ENCODE measurements around the gene TOGARAM1.

TOGARAM1 gene, protein sequence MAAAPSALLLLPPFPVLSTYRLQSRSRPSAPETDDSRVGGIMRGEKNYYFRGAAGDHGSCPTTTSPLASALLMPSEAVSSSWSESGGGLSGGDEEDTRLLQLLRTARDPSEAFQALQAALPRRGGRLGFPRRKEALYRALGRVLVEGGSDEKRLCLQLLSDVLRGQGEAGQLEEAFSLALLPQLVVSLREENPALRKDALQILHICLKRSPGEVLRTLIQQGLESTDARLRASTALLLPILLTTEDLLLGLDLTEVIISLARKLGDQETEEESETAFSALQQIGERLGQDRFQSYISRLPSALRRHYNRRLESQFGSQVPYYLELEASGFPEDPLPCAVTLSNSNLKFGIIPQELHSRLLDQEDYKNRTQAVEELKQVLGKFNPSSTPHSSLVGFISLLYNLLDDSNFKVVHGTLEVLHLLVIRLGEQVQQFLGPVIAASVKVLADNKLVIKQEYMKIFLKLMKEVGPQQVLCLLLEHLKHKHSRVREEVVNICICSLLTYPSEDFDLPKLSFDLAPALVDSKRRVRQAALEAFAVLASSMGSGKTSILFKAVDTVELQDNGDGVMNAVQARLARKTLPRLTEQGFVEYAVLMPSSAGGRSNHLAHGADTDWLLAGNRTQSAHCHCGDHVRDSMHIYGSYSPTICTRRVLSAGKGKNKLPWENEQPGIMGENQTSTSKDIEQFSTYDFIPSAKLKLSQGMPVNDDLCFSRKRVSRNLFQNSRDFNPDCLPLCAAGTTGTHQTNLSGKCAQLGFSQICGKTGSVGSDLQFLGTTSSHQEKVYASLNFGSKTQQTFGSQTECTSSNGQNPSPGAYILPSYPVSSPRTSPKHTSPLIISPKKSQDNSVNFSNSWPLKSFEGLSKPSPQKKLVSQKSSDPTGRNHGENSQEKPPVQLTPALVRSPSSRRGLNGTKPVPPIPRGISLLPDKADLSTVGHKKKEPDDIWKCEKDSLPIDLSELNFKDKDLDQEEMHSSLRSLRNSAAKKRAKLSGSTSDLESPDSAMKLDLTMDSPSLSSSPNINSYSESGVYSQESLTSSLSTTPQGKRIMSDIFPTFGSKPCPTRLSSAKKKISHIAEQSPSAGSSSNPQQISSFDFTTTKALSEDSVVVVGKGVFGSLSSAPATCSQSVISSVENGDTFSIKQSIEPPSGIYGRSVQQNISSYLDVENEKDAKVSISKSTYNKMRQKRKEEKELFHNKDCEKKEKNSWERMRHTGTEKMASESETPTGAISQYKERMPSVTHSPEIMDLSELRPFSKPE (N-terminal part only)
- total RNA-seq = 38.9 to 44.3 (median 44.1) reads per million in 3 donors

DNA sequence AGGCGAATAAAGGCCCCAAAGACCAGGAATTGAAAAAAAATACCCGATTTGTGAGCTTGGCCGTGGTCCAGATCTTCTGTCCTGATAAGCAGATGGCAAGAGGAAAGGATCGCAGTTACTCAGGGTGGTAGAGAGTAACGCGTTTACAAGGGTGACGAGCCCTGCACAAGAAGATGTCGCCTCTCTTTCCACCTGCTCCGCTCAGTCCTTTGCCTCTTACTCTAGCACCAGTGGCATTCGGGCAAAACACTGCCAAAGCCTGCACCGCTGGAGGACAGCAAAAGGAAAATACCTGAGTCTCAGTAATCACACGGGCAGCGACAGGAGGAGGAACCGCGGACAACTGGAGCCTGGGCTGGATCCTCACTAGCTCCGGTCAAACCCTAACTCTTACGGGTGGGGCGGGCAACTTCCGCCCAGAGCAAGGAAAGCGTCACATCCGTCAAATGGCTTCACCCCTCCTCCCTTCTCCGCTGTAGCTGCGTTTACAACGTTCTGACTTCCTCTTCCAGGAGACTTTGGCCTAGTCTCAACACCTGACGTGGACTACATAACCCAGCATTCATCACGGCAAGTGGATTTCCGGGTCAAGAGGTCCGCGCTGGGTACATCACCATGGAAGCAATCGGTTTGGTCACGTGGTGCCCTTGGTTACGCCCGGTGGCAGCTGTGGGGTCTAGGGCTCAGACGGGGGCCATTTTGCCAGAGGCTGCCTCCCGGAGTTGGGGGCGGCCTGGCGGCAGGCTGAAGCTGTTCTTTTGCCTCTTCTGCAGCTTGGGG lies at the start of gene TOGARAM1, which contains the start of gene KLHL28:
Gene TOGARAM1, plus strand, starts transcription at position 637 of the 780 bp plus-strand sequence. CDS start 232 bp downstream, outside the sequence.
Gene KLHL28, minus strand, starts transcription at position 394 of the 780 bp plus-strand sequence. CDS start 16,019 bp downstream, outside the sequence.
- Histone ChIP-seq H3K4me1 (ENCODE audit: control insufficient read depth, insufficient read depth, low read length, poor library complexity, severe bottlenecking) (peaks cover 8% of the 10 kb centered on the region), H3K27ac (ENCODE audit: insufficient read depth, low read length, poor library complexity, severe bottlenecking) (peak within 1 kb of the TSS; percentile 86), H3K27me3 (replicated peaks; ENCODE audit: control insufficient read depth, insufficient read depth, low read length, poor library complexity, severe bottlenecking) (no peaks in the 10 kb centered on the region), H3K9me3 (ENCODE audit: control insufficient read depth, low read length) (no peaks in the 10 kb centered on the region), H3K36me3 (ENCODE audit: control insufficient read depth, insufficient read depth, low read length) (no peaks in the 10 kb centered on the region), H3K4me3 (ENCODE audit: insufficient read depth, low read depth, low read length, poor library complexity, severe bottlenecking) (peak within 1 kb of the TSS; percentile 59)
- DNase-seq = peak; percentile 91 to 97 (median 97)

GRCh38 chr14:44914849-44915248 lies 47.1 kb upstream of the TOGARAM1 start:
- no peak for DNase-seq
- Histone ChIP-seq H3K4me3 (ENCODE audit: insufficient read depth, low read depth, low read length, poor library complexity, severe bottlenecking) (no peak overlapping the region), H3K9me3 (ENCODE audit: control insufficient read depth, low read length) (no peaks in the 10 kb centered on the region), H3K27me3 (replicated peaks; ENCODE audit: control insufficient read depth, insufficient read depth, low read length, poor library complexity, severe bottlenecking) (peaks cover 18% of the 10 kb centered on the region), H3K4me1 (ENCODE audit: control insufficient read depth, insufficient read depth, low read length, poor library complexity, severe bottlenecking) (no peaks in the 10 kb centered on the region), H3K36me3 (ENCODE audit: control insufficient read depth, insufficient read depth, low read length) (no peaks in the 10 kb centered on the region), H3K27ac (ENCODE audit: insufficient read depth, low read length, poor library complexity, severe bottlenecking) (no peak overlapping the region)

DNA sequence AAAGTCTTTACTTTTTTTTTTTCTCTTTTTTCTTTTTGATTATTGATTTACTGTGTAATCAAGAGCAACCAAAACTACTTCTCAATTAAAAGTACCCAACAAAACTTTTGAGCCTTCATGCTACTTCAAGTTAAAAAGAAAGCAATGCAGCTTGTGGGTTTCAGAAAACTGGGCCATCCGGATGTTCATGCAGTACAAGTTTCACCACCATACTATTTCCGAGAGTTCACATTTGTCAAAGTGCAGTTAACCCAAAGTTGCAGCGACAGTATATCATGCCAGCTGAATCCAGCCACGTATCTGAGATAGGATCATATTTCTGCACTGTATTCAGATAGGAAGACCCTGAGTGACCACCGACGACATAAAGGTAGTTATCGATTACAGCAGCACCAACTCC lies 33.2 kb upstream of the TOGARAM1 start:
- no peak for DNase-seq
- H3K27ac ChIP-seq (ENCODE audit: insufficient read depth, low read length, poor library complexity, severe bottlenecking) = no peak overlapping the region
- no peaks in the 10 kb centered on the region for H3K36me3 ChIP-seq (ENCODE audit: control insufficient read depth, insufficient read depth, low read length)
- H3K9me3 ChIP-seq (ENCODE audit: control insufficient read depth, low read length) = no peaks in the 10 kb centered on the region
- no peaks in the 10 kb centered on the region for H3K4me1 ChIP-seq (ENCODE audit: control insufficient read depth, insufficient read depth, low read length, poor library complexity, severe bottlenecking)
- H3K4me3 ChIP-seq (ENCODE audit: insufficient read depth, low read depth, low read length, poor library complexity, severe bottlenecking) = no peak overlapping the region
- no peaks in the 10 kb centered on the region for H3K27me3 ChIP-seq (replicated peaks; ENCODE audit: control insufficient read depth, insufficient read depth, low read length, poor library complexity, severe bottlenecking)

DNA sequence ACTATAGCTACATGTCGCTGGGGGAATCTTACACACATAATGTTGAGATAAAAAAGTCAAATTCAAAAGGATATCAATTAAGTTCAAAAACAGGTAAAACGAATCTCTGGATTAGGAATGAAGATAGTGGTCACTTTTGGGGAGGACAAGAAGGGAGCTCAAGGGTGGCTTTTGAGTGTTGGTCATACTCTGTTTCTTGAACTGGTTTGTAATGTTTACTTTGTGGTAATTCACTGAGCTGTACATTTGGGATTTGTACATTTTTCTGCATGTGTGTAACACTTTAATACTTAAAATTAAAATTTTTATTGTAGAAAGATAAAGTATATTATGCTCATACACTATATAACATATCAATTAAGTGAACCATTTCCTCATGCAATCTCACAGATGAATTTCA lies 26.8 kb upstream of the TOGARAM1 start:
- Histone ChIP-seq H3K9me3 (ENCODE audit: control insufficient read depth, low read length) (no peaks in the 10 kb centered on the region), H3K36me3 (ENCODE audit: control insufficient read depth, insufficient read depth, low read length) (peaks cover 8% of the 10 kb centered on the region), H3K4me1 (ENCODE audit: control insufficient read depth, insufficient read depth, low read length, poor library complexity, severe bottlenecking) (no peaks in the 10 kb centered on the region), H3K27me3 (replicated peaks; ENCODE audit: control insufficient read depth, insufficient read depth, low read length, poor library complexity, severe bottlenecking) (no peaks in the 10 kb centered on the region), H3K4me3 (ENCODE audit: insufficient read depth, low read depth, low read length, poor library complexity, severe bottlenecking) (no peak overlapping the region), H3K27ac (ENCODE audit: insufficient read depth, low read length, poor library complexity, severe bottlenecking) (no peak overlapping the region)
- DNase-seq = no peak

DNA sequence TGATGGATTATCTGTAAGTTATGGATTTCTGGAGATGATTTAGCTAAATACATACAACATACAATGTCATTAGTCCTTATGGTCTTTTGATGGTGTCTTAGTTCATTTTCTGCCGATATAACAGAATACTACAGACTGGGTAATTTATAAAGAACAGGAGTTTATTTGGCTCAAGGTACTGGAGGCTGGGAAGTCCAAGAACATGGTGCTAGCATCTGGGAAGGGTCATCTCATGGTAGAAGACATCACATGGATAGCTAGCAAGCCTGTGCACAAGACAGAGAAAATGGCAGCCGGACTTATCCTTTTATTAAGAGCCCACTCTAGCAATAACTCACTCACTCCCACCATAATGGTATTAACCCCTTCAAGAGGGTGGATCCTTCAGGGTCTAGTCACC lies 24.4 kb upstream of the TOGARAM1 start:
- no peaks in the 10 kb centered on the region for H3K27me3 ChIP-seq (replicated peaks; ENCODE audit: control insufficient read depth, insufficient read depth, low read length, poor library complexity, severe bottlenecking)
- H3K36me3 ChIP-seq (ENCODE audit: control insufficient read depth, insufficient read depth, low read length) = peaks cover 8% of the 10 kb centered on the region
- H3K9me3 ChIP-seq (ENCODE audit: control insufficient read depth, low read length) = no peaks in the 10 kb centered on the region
- H3K27ac ChIP-seq (ENCODE audit: insufficient read depth, low read length, poor library complexity, severe bottlenecking) = no peak overlapping the region
- H3K4me3 ChIP-seq (ENCODE audit: insufficient read depth, low read depth, low read length, poor library complexity, severe bottlenecking) = no peak overlapping the region
- H3K4me1 ChIP-seq (ENCODE audit: control insufficient read depth, insufficient read depth, low read length, poor library complexity, severe bottlenecking) = no peaks in the 10 kb centered on the region
- DNase-seq = no peak

DNA sequence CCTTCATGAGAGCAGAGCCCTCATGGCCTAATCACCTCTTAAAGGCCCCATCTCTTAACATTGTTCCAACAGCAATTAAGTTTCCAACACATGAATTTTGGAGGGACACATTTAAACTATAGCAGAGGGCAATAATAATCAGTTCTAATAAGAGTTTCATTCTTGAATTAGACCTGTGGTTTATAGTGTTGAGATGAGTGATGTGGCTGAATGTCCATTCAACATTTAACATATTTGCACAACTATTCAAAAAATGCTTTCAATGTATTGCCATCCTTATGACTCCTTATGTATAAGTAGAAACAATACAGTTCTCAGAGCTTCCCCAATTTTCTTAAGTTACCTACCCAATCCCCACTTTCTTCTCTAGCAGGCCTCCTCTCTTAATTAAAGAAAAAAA lies 21.8 kb upstream of the TOGARAM1 start:
- no peak for DNase-seq
- Histone ChIP-seq H3K9me3 (ENCODE audit: control insufficient read depth, low read length) (no peaks in the 10 kb centered on the region), H3K27me3 (replicated peaks; ENCODE audit: control insufficient read depth, insufficient read depth, low read length, poor library complexity, severe bottlenecking) (no peaks in the 10 kb centered on the region), H3K36me3 (ENCODE audit: control insufficient read depth, insufficient read depth, low read length) (peaks cover 8% of the 10 kb centered on the region), H3K4me1 (ENCODE audit: control insufficient read depth, insufficient read depth, low read length, poor library complexity, severe bottlenecking) (no peaks in the 10 kb centered on the region), H3K27ac (ENCODE audit: insufficient read depth, low read length, poor library complexity, severe bottlenecking) (no peak overlapping the region), H3K4me3 (ENCODE audit: insufficient read depth, low read depth, low read length, poor library complexity, severe bottlenecking) (no peak overlapping the region)

DNA sequence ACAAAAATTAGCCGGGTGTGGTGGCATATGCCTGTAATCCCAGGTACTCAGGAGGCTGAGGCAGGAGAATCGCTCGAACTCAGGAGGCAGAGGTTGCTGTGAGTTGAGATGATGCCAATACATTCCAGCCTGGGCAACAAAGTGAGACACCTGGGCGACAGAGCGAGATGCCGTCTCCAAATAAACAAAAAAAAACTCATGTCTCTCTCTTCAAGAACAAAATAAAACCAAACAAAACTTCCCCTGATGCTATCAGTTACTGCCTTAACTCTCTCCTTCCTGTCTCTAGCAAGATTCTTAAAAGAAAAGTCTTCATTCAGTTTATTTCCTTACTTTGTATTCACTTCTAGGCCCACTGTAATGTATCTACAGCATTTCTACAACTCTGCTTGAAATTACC lies 21.0 kb upstream of the TOGARAM1 start:
- no peak for DNase-seq

DNA sequence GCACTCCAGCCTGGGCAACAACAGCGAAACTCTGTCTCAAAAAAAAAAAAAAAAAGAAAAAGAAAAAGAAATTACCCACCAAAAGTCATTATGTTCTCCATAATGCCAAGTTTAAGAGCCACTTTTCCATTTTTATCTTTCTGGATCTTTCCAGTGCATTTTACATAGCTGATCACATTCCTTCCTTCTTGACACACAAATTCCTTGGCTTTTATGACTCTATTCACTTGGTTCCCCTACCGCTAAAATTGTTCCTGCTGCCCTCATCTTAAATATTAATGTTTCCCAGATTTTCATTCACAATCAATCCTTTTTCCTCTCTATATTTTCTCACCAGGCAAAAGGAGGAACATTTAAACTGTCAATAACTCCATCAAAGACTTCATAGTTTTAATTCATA lies 20.4 kb upstream of the TOGARAM1 start:
- no peaks in the 10 kb centered on the region for H3K4me1 ChIP-seq (ENCODE audit: control insufficient read depth, insufficient read depth, low read length, poor library complexity, severe bottlenecking)
- no peak overlapping the region for H3K4me3 ChIP-seq (ENCODE audit: insufficient read depth, low read depth, low read length, poor library complexity, severe bottlenecking)
- no peaks in the 10 kb centered on the region for H3K27me3 ChIP-seq (replicated peaks; ENCODE audit: control insufficient read depth, insufficient read depth, low read length, poor library complexity, severe bottlenecking)
- no peak overlapping the region for H3K27ac ChIP-seq (ENCODE audit: insufficient read depth, low read length, poor library complexity, severe bottlenecking)
- DNase-seq = no peak
- H3K36me3 ChIP-seq (ENCODE audit: control insufficient read depth, insufficient read depth, low read length) = peaks cover 8% of the 10 kb centered on the region
- no peaks in the 10 kb centered on the region for H3K9me3 ChIP-seq (ENCODE audit: control insufficient read depth, low read length)

More for the DNA sequence above, 21.0 kb upstream of the TOGARAM1 start:
- H3K27me3 ChIP-seq (replicated peaks; ENCODE audit: control insufficient read depth, insufficient read depth, low read length, poor library complexity, severe bottlenecking) = no peaks in the 10 kb centered on the region
- H3K4me3 ChIP-seq (ENCODE audit: insufficient read depth, low read depth, low read length, poor library complexity, severe bottlenecking) = no peak overlapping the region
- no peaks in the 10 kb centered on the region for H3K4me1 ChIP-seq (ENCODE audit: control insufficient read depth, insufficient read depth, low read length, poor library complexity, severe bottlenecking)
- no peak overlapping the region for H3K27ac ChIP-seq (ENCODE audit: insufficient read depth, low read length, poor library complexity, severe bottlenecking)
- peaks cover 7% of the 10 kb centered on the region for H3K36me3 ChIP-seq (ENCODE audit: control insufficient read depth, insufficient read depth, low read length)
- H3K9me3 ChIP-seq (ENCODE audit: control insufficient read depth, low read length) = no peaks in the 10 kb centered on the region

GRCh38 chr14:44942436-44942835 lies 19.6 kb upstream of the TOGARAM1 start:
- Histone ChIP-seq H3K4me3 (ENCODE audit: insufficient read depth, low read depth, low read length, poor library complexity, severe bottlenecking) (no peak overlapping the region), H3K27me3 (replicated peaks; ENCODE audit: control insufficient read depth, insufficient read depth, low read length, poor library complexity, severe bottlenecking) (no peaks in the 10 kb centered on the region), H3K9me3 (ENCODE audit: control insufficient read depth, low read length) (no peaks in the 10 kb centered on the region), H3K36me3 (ENCODE audit: control insufficient read depth, insufficient read depth, low read length) (peaks cover 8% of the 10 kb centered on the region), H3K4me1 (ENCODE audit: control insufficient read depth, insufficient read depth, low read length, poor library complexity, severe bottlenecking) (no peaks in the 10 kb centered on the region), H3K27ac (ENCODE audit: insufficient read depth, low read length, poor library complexity, severe bottlenecking) (no peak overlapping the region)
- no peak for DNase-seq

Measured in effector memory CD4-positive, alpha-beta T cell (primary cell).